ENCODE data around the gene ZNF35.

GRCh38 chr3:44659015-44659414 is 10.5 kb downstream of the ZNF35 start:
- TF ChIP-seq CTCF (conservative IDR thresholded peaks at IDR 0.05; ENCODE audit: low read length) (no peak), EZH2phosphoT487 (IDR thresholded peaks at IDR 0.05; ENCODE audit: borderline replicate concordance) (no peak)

Measured in Loucy (cell line).